ENCODE measurements around the gene MAPT.

Gene MAPT

GRCh38 chr17:46060461-46060860, 166.1 kb downstream of the MAPT start:
- TF ChIP-seq, protein P1, sequence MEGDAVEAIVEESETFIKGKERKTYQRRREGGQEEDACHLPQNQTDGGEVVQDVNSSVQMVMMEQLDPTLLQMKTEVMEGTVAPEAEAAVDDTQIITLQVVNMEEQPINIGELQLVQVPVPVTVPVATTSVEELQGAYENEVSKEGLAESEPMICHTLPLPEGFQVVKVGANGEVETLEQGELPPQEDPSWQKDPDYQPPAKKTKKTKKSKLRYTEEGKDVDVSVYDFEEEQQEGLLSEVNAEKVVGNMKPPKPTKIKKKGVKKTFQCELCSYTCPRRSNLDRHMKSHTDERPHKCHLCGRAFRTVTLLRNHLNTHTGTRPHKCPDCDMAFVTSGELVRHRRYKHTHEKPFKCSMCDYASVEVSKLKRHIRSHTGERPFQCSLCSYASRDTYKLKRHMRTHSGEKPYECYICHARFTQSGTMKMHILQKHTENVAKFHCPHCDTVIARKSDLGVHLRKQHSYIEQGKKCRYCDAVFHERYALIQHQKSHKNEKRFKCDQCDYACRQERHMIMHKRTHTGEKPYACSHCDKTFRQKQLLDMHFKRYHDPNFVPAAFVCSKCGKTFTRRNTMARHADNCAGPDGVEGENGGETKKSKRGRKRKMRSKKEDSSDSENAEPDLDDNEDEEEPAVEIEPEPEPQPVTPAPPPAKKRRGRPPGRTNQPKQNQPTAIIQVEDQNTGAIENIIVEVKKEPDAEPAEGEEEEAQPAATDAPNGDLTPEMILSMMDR (IDR thresholded peaks at IDR 0.05; ENCODE audit: insufficient read depth, low read length, poor library complexity, severe bottlenecking), result no peak
- no peak for DNase-seq (ENCODE audit: extremely low read depth, insufficient read length)
- Histone ChIP-seq H3K4me3 (replicated peaks; ENCODE audit: low read depth, low read length) (no peak overlapping the region), H3K27me3 (replicated peaks; ENCODE audit: control insufficient read depth, insufficient read depth, low read length) (no peaks in the 10 kb centered on the region), H3K36me3 (ENCODE audit: control insufficient read depth, insufficient read depth, low read length) (no peaks in the 10 kb centered on the region; the same call in none of the 2 replicates)

DNA sequence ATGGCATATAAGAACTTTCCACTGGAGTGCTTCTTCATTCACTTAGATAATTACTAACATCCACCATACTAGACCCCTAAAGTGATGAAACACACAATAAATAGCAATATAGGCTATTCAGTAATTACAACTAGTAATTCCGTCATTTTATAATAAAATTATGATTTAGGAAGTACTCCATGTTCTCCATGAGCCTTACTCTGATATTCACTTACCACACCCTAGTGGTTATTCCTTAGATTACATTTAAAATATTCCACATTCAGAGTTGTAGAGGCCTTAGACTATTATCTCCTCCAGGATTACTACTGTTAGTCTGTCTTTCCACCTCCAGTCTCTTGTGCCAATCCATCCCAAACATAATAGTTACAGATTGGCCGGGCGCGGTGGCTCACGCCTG, 167.1 kb downstream of the MAPT start:
- Histone ChIP-seq H3K4me3 (replicated peaks; ENCODE audit: low read depth, low read length) (no peak overlapping the region), H3K36me3 (ENCODE audit: control insufficient read depth, insufficient read depth, low read length) (no peaks in the 10 kb centered on the region; the same call in none of the 2 replicates), H3K27me3 (replicated peaks; ENCODE audit: control insufficient read depth, insufficient read depth, low read length) (no peaks in the 10 kb centered on the region)
- no peak for DNase-seq (ENCODE audit: extremely low read depth, insufficient read length)
- TF ChIP-seq, protein P1 (IDR thresholded peaks at IDR 0.05; ENCODE audit: insufficient read depth, low read length, poor library complexity, severe bottlenecking), result no peak

GRCh38 chr17:46063241-46063640, 168.9 kb downstream of the MAPT start:
- no peak for DNase-seq (ENCODE audit: extremely low read depth, insufficient read length)

DNA sequence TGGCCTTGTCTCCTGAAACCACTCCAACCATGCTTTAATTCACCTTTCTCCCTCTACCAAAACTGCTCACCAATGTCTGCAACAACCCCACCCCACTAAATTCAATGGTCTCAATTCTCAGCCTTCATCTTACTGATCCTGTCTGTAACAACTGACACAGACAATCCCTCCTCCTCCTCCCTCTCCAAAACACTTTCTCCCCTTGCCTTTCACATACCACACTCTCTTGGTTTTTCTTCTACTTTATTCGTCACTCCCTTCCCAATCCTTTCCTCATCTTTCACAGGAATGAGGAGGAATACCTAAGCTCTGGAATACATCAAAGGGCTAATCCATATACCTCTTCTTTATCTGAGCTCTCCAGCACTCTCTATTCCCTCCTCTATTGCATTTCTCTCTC, 170.1 kb downstream of the MAPT start:
- TF ChIP-seq, protein P1 (IDR thresholded peaks at IDR 0.05; ENCODE audit: insufficient read depth, low read length, poor library complexity, severe bottlenecking), result no peak
- H3K4me3 ChIP-seq (replicated peaks; ENCODE audit: low read depth, low read length), result no peak overlapping the region
- no peak for DNase-seq (ENCODE audit: extremely low read depth, insufficient read length)
- no peaks in the 10 kb centered on the region for H3K27me3 ChIP-seq (replicated peaks; ENCODE audit: control insufficient read depth, insufficient read depth, low read length)
- no peaks in the 10 kb centered on the region; the same call in none of the 2 replicates for H3K36me3 ChIP-seq (ENCODE audit: control insufficient read depth, insufficient read depth, low read length)

More at GRCh38 chr17:46063241-46063640, 168.9 kb downstream of the MAPT start:
- TF ChIP-seq, protein P1 (IDR thresholded peaks at IDR 0.05; ENCODE audit: insufficient read depth, low read length, poor library complexity, severe bottlenecking), result no peak
- H3K27me3 ChIP-seq (replicated peaks; ENCODE audit: control insufficient read depth, insufficient read depth, low read length), result no peaks in the 10 kb centered on the region
- no peaks in the 10 kb centered on the region; the same call in none of the 2 replicates for H3K36me3 ChIP-seq (ENCODE audit: control insufficient read depth, insufficient read depth, low read length)
- no peak overlapping the region for H3K4me3 ChIP-seq (replicated peaks; ENCODE audit: low read depth, low read length)

- H3K4me3 ChIP-seq (replicated peaks; ENCODE audit: low read depth, low read length), result no peak overlapping the region
- DNase-seq (ENCODE audit: extremely low read depth, insufficient read length), result no peak
- H3K36me3 ChIP-seq (ENCODE audit: control insufficient read depth, insufficient read depth, low read length), result no peaks in the 10 kb centered on the region
- TF ChIP-seq, protein P1 (IDR thresholded peaks at IDR 0.05; ENCODE audit: insufficient read depth, low read length, poor library complexity, severe bottlenecking), result no peak
- no peaks in the 10 kb centered on the region for H3K27me3 ChIP-seq (replicated peaks; ENCODE audit: control insufficient read depth, insufficient read depth, low read length)
These were observed 177.4 kb downstream of the MAPT start for GRCh38 chr17:46071796-46072195.

GRCh38 chr17:46072998-46073397, 178.6 kb downstream of the MAPT start:
- TF ChIP-seq, protein P1 (IDR thresholded peaks at IDR 0.05; ENCODE audit: insufficient read depth, low read length, poor library complexity, severe bottlenecking), result no peak
- H3K27me3 ChIP-seq (replicated peaks; ENCODE audit: control insufficient read depth, insufficient read depth, low read length), result no peaks in the 10 kb centered on the region
- no peaks in the 10 kb centered on the region; the same call in 1 of the 2 replicates for H3K36me3 ChIP-seq (ENCODE audit: control insufficient read depth, insufficient read depth, low read length)
- no peak for DNase-seq (ENCODE audit: extremely low read depth, insufficient read length)
- H3K4me3 ChIP-seq (replicated peaks; ENCODE audit: low read depth, low read length), result no peak overlapping the region

Data from GM06990 (cell line).